ENCODE results near the gene AMIGO1. TPM values are rescaled to one million over a fixed set of nuclear protein-coding genes. Genes with fewer than 3 reads are reported as not detected.

AMIGO1 gene
- total RNA-seq, 4 donors from 2014 or later = 2.4 to 10.6 (median 5.9) TPM

DNA sequence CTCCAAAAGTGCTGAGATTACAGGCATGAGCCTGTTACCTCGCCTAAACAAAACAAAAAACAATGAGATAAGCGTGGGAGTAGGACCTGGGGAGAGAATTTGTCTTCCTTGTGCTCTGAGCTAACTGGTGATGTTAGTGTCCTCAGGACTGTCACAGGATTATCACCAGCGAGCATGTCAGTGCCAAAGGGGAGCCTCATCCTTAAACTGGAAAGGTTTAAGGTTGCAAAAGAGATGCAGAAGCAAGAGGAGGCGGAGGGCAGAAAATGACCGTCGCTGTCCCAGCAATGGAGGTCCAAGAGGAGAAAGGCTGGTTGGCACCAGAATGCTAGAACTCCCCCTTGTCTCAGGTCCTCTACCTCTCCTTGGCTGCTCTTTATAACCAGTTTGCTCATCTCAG is 39.3 kb downstream of the AMIGO1 start:
- DNase-seq (ENCODE audit: low spot score) (no peak), ATAC-seq (ENCODE audit: low FRiP score) (no peak)
- no peak for TF ChIP-seq CTCF (IDR thresholded peaks at IDR 0.05)

- ATAC-seq (ENCODE audit: low FRiP score) (no peak), DNase-seq (ENCODE audit: low spot score) (no peak)
- no peak for TF ChIP-seq CTCF (IDR thresholded peaks at IDR 0.05)
Observed at GRCh38 chr1:109468903-109469302, 40.6 kb downstream of the AMIGO1 start.

DNA sequence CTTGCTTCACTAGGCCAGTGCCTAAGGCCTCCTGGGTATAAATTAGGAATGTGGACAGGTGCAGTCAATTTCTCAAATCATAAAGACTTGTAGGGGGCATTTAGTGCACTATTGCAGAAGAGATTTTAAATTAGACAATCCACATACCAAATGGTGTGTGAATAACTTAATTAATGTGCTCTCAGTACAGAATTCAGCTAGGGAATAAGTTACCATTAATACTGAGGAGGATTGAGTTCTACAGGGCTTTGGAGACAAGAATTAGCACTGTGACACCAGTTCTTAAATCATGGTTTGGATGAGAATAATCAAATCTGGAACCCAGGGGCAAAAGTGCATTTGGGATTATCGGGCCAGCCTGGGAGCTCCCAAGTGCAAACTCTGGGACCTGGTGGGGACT is 41.5 kb downstream of the AMIGO1 start:
- DNase-seq (ENCODE audit: low spot score) (no peak), ATAC-seq (ENCODE audit: low FRiP score) (no peak)
- no peak for TF ChIP-seq CTCF (IDR thresholded peaks at IDR 0.05)

- TF ChIP-seq CTCF (IDR thresholded peaks at IDR 0.05) = no peak
- no peak for ATAC-seq (ENCODE audit: low FRiP score)
- no peak for DNase-seq (ENCODE audit: low spot score)
Observed at GRCh38 chr1:109467301-109467777, 42.2 kb downstream of the AMIGO1 start.

GRCh38 chr1:109466452-109467300 is 42.9 kb downstream of the AMIGO1 start, which contains the start of gene SYPL2:
Gene SYPL2, plus strand, starts transcription at chr1:109466546. Its CDS starts 298 bp downstream, at chr1:109466844.
- ATAC-seq (ENCODE audit: low FRiP score) (peak; percentile 77), DNase-seq (ENCODE audit: low spot score) (no peak)
- no peak for TF ChIP-seq CTCF (IDR thresholded peaks at IDR 0.05)

- DNase-seq (ENCODE audit: low spot score) = no peak
- no peak for TF ChIP-seq CTCF (IDR thresholded peaks at IDR 0.05)
- ATAC-seq (ENCODE audit: low FRiP score) = no peak
Observed at GRCh38 chr1:109466125-109466451, 43.4 kb downstream of the AMIGO1 start.

- no peak for DNase-seq (ENCODE audit: low spot score)
- no peak for TF ChIP-seq CTCF (IDR thresholded peaks at IDR 0.05)
- ATAC-seq (ENCODE audit: low FRiP score) = no peak
Observed at GRCh38 chr1:109457819-109458218, 51.7 kb downstream of the AMIGO1 start.

All from omental fat pad (tissue), 4 donors.